ENCODE data around the gene ZNF316.

The ZNF316 gene

GRCh38 chr7:6701860-6702259, 64.7 kb downstream of the ZNF316 start:
- no peak for DNase-seq
